A549 (cell line): Measurements from ENCODE around the gene SLC2A10.

Experiments used
- BHLHE40 ChIP-seq: IDR thresholded peaks from 2 replicates; pipeline ENCODE4 v1.6.1; 2012; ENCODE audit warnings: low read depth, low read length, inconsistent platforms
- CEBPB ChIP-seq, 2 experiments: fragments of >200 bp in 1 of 2; sonication (Bioruptor Twin) in 1 of 2; formaldehyde crosslinking in 1 of 2; IDR thresholded peaks; 2 replicates each; pipeline ENCODE4 v1.6.1; 2012 to 2016
- CHD2 ChIP-seq: fragments of 150-350 bp; IDR thresholded peaks from 2 replicates; pipeline ENCODE4 v1.6.1; 2014; ENCODE audit warnings: low read length; ENCODE audit not compliant: partially characterized antibody
- CTCF ChIP-seq: fragments of >200 bp; sonication (Bioruptor Twin); formaldehyde crosslinking; IDR thresholded peaks from 3 replicates; pipeline ENCODE4 v1.5.1; 2016
- JUNB ChIP-seq: fragments of >200 bp; sonication (Bioruptor Twin); formaldehyde crosslinking; IDR thresholded peaks from 2 replicates; pipeline ENCODE4 v1.6.1; 2016
- MAZ ChIP-seq: fragments of 150-350 bp; IDR thresholded peaks from 2 replicates; pipeline ENCODE4 v1.6.1; 2014; ENCODE audit warnings: antibody characterized with exemption, low read depth, low read length, borderline replicate concordance
- NR3C1 ChIP-seq: fragments of >200 bp; sonication (Bioruptor Twin); formaldehyde crosslinking; IDR thresholded peaks from 3 replicates; pipeline ENCODE4 v1.6.1; 2017
- POLR2A ChIP-seq: IDR thresholded peaks from 2 replicates; pipeline ENCODE4 v1.6.1; 2012; ENCODE audit warnings: mild to moderate bottlenecking, low read length
- SMC3 ChIP-seq: fragments of >200 bp; sonication (Bioruptor Twin); formaldehyde crosslinking; IDR thresholded peaks from 3 replicates; pipeline ENCODE4 v1.6.1; 2018; ENCODE audit warnings: inconsistent platforms
- TF ChIP-seq, protein P1 (sequence below): fragments of 250-450 bp; sonication (Bioruptor Pico); IDR thresholded peaks from 2 replicates; pipeline ENCODE4 v1.5.0; 2021; ENCODE audit warnings: mild to moderate bottlenecking, moderate library complexity, borderline replicate concordance

GRCh38 chr20:46749147-46749546, 39.7 kb downstream of the SLC2A10 start:
- TF ChIP-seq POLR2A (no peak), CTCF (no peak), CHD2 (no peak), BHLHE40 (no peak), CEBPB (IDR thresholded peaks at IDR 0.05) (no peak), NR3C1 (no peak), JUNB (no peak), SMC3 (no peak), MAZ (no peak)
- TF ChIP-seq, protein P1, sequence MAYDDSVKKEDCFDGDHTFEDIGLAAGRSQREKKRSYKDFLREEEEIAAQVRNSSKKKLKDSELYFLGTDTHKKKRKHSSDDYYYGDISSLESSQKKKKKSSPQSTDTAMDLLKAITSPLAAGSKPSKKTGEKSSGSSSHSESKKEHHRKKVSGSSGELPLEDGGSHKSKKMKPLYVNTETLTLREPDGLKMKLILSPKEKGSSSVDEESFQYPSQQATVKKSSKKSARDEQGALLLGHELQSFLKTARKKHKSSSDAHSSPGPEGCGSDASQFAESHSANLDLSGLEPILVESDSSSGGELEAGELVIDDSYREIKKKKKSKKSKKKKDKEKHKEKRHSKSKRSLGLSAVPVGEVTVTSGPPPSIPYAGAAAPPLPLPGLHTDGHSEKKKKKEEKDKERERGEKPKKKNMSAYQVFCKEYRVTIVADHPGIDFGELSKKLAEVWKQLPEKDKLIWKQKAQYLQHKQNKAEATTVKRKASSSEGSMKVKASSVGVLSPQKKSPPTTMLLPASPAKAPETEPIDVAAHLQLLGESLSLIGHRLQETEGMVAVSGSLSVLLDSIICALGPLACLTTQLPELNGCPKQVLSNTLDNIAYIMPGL (CRISPR knock-in tag), result no peak
